Measurements from ENCODE around the gene NT5C2. TPM values are rescaled to one million over a fixed set of nuclear protein-coding genes. Genes with fewer than 3 reads are reported as not detected.

The NT5C2 gene
- total and polyA plus RNA-seq, 2 donors (not counting 1 experiment from before 2014, with no cell fraction given): 38.6 to 80.8 TPM

- no peak for ATAC-seq (ENCODE audit: low read depth)
- Histone ChIP-seq H3K36me3 (replicated peaks in 1 of 2; ENCODE audit: control extremely low read depth in 1 of 2, control insufficient read depth in 1 of 2, extremely low read depth in 1 of 2, insufficient read depth in 2 of 2, low read length in 1 of 2) (peaks cover 2 to 3% of the 10 kb centered on the region in 2 experiments), H3K9ac (ENCODE audit: low read length) (no peak overlapping the region), H3K79me2 (ENCODE audit: control insufficient read depth, insufficient read depth, low read length) (no peaks in the 10 kb centered on the region), H3K4me3 (ENCODE audit: control extremely low read depth in 1 of 5, extremely low read depth in 1 of 5, insufficient read depth in 1 of 5, low read depth in 2 of 5, low read length in 4 of 5) (no peak overlapping the region), H3K4me2 (replicated peaks; ENCODE audit: low read depth, low read length, poor library complexity, severe bottlenecking) (no peak overlapping the region), H3K4me1 (ENCODE audit: control insufficient read depth in 2 of 2, insufficient read depth in 2 of 2, low read length in 2 of 2) (no peaks in the 10 kb centered on the region), H4K20me1 (ENCODE audit: control insufficient read depth, insufficient read depth, low read length, poor library complexity, severe bottlenecking) (no peaks in the 10 kb centered on the region), H3K9me3 (ENCODE audit: control extremely low read depth in 1 of 3, control insufficient read depth in 2 of 3, insufficient read depth in 1 of 3, low read length in 2 of 3) (no peaks in the 10 kb centered on the region), H3K27ac (ENCODE audit: low read length in 2 of 2) (no peak overlapping the region), H3K27me3 (replicated peaks in 1 of 4; ENCODE audit: control extremely low read depth in 1 of 4, control insufficient read depth in 3 of 4, insufficient read depth in 4 of 4, low read length in 3 of 4) (no peaks in the 10 kb centered on the region), H2AFZ (ENCODE audit: insufficient read depth, low read depth, low read length, poor library complexity, severe bottlenecking) (no peak overlapping the region)
- H3K4me3 Mint-ChIP-seq: no peak overlapping the region
- CTCF ChIA-PET: interaction anchor here (1.4 kb wide), 1 partner anchor 228 kb away, joined by 3 read pairs; no protein-coding TSS in a partner anchor
- no peak overlapping the region for H3K27ac Mint-ChIP-seq
- DNase-seq: no peak
- H3K27me3 Mint-ChIP-seq: no peaks in the 10 kb centered on the region
- H3K4me1 Mint-ChIP-seq: peaks cover 3% of the 10 kb centered on the region
- no peak for TF ChIP-seq EZH2 (IDR thresholded peaks at IDR 0.05; ENCODE audit: borderline replicate concordance, insufficient read depth, low read depth, low read length, poor library complexity, severe bottlenecking)
- TF ChIP-seq, protein P1, sequence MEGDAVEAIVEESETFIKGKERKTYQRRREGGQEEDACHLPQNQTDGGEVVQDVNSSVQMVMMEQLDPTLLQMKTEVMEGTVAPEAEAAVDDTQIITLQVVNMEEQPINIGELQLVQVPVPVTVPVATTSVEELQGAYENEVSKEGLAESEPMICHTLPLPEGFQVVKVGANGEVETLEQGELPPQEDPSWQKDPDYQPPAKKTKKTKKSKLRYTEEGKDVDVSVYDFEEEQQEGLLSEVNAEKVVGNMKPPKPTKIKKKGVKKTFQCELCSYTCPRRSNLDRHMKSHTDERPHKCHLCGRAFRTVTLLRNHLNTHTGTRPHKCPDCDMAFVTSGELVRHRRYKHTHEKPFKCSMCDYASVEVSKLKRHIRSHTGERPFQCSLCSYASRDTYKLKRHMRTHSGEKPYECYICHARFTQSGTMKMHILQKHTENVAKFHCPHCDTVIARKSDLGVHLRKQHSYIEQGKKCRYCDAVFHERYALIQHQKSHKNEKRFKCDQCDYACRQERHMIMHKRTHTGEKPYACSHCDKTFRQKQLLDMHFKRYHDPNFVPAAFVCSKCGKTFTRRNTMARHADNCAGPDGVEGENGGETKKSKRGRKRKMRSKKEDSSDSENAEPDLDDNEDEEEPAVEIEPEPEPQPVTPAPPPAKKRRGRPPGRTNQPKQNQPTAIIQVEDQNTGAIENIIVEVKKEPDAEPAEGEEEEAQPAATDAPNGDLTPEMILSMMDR (IDR thresholded peaks at IDR 0.05): no peak
- intact Hi-C loops (cut with micrococcal nuclease): loop anchor here (10.0 kb wide), 1 partner anchor 272 kb away; no protein-coding TSS in a partner anchor
- POLR2A ChIA-PET: no interaction called here
- no peaks in the 10 kb centered on the region for H3K9me3 Mint-ChIP-seq (ENCODE audit: insufficient read depth)
- 95% methylated on average over 13 of the region's 15 CpGs for WGBS (ENCODE audit: insufficient coverage)
Measured at GRCh38 chr10:103062854-103063590, 130.1 kb downstream of the NT5C2 start.

DNA sequence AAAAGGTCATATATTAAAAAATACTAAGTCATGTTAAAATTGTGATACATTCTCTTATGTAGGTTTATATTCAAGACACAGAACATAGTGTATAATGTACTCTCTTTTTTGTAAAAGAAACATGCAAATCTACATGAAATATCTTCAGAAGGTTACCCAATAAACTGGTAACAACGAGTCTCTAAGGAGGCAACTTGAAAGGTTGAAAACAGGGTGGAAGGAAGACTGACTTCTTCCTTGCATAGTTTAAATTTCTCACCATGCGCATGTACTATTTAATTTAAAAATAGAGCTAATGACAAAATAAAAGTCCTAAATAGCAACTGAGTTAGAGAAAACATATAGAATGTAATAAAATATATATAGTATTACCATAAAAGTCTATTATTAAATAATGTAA is 132.5 kb downstream of the NT5C2 start:
- no peaks in the 10 kb centered on the region for H3K79me2 ChIP-seq (ENCODE audit: control insufficient read depth, insufficient read depth, low read length)
- no peak for ATAC-seq (ENCODE audit: low read depth)
- H4K20me1 ChIP-seq (ENCODE audit: control insufficient read depth, insufficient read depth, low read length, poor library complexity, severe bottlenecking): no peaks in the 10 kb centered on the region
- no peak for TF ChIP-seq EZH2 (IDR thresholded peaks at IDR 0.05; ENCODE audit: borderline replicate concordance, insufficient read depth, low read depth, low read length, poor library complexity, severe bottlenecking)
- TF ChIP-seq, protein P1 (IDR thresholded peaks at IDR 0.05): no peak
- Mint-ChIP-seq H3K4me1 (no peaks in the 10 kb centered on the region), H3K27ac (no peak overlapping the region), H3K27me3 (no peaks in the 10 kb centered on the region), H3K9me3 (ENCODE audit: insufficient read depth) (no peaks in the 10 kb centered on the region), H3K4me3 (no peak overlapping the region)
- no peak overlapping the region for H3K27ac ChIP-seq (ENCODE audit: low read length in 2 of 2)
- ChIA-PET CTCF (no interaction called here), POLR2A (no interaction called here)
- no peak overlapping the region for H2AFZ ChIP-seq (ENCODE audit: insufficient read depth, low read depth, low read length, poor library complexity, severe bottlenecking)
- no peak overlapping the region for H3K4me3 ChIP-seq (ENCODE audit: control extremely low read depth in 1 of 5, extremely low read depth in 1 of 5, insufficient read depth in 1 of 5, low read depth in 2 of 5, low read length in 4 of 5)
- intact Hi-C loops (cut with micrococcal nuclease): loop anchor here (10.0 kb wide), 1 partner anchor 274 kb away; no protein-coding TSS in a partner anchor
- no CpG with 5 or more reads among the region's 2 CpGs for WGBS (ENCODE audit: insufficient coverage)
- H3K9ac ChIP-seq (ENCODE audit: low read length): no peak overlapping the region
- no peaks in the 10 kb centered on the region for H3K27me3 ChIP-seq (replicated peaks in 1 of 4; ENCODE audit: control extremely low read depth in 1 of 4, control insufficient read depth in 3 of 4, insufficient read depth in 4 of 4, low read length in 3 of 4)
- no peaks in the 10 kb centered on the region for H3K9me3 ChIP-seq (ENCODE audit: control extremely low read depth in 1 of 3, control insufficient read depth in 2 of 3, insufficient read depth in 1 of 3, low read length in 2 of 3)
- no peak for DNase-seq
- H3K36me3 ChIP-seq (replicated peaks in 1 of 2; ENCODE audit: control extremely low read depth in 1 of 2, control insufficient read depth in 1 of 2, extremely low read depth in 1 of 2, insufficient read depth in 2 of 2, low read length in 1 of 2): peaks cover 0 to 2% of the 10 kb centered on the region in 2 experiments
- no peaks in the 10 kb centered on the region for H3K4me1 ChIP-seq (ENCODE audit: control insufficient read depth in 2 of 2, insufficient read depth in 2 of 2, low read length in 2 of 2)
- H3K4me2 ChIP-seq (replicated peaks; ENCODE audit: low read depth, low read length, poor library complexity, severe bottlenecking): no peak overlapping the region

Measured in B cell (primary cell).